Subcutaneous abdominal adipose tissue (tissue), 5 donors: Measurements from ENCODE around the gene SEC24A.
"Not testable (repeated sequence)": the region's sequence is repeated elsewhere in the genome, so short reads cannot be mapped to it uniquely, and the experiment has no call there.

ENCODE experiments used
- H3K27ac ChIP-seq: one replicate; pipeline ENCODE4 v1.7.0; 2013; ENCODE audit warnings: low read depth, mild to moderate bottlenecking, inconsistent platforms, low read length, moderate library complexity
- H3K27me3 ChIP-seq, 5 donors: one replicate each; pipeline ENCODE4 v1.7.0; 2013; ENCODE audit warnings: low read length in 5 of 5, inconsistent platforms in 1 of 5; ENCODE audit not compliant: control insufficient read depth in 5 of 5, insufficient read depth in 4 of 5
- H3K36me3 ChIP-seq, 5 donors: one replicate each; pipeline ENCODE4 v1.7.0; 2013; ENCODE audit warnings: low read length in 5 of 5; ENCODE audit not compliant: control insufficient read depth in 5 of 5, insufficient read depth in 5 of 5
- H3K4me1 ChIP-seq, 5 donors: one replicate each; pipeline ENCODE4 v1.7.0; 2013; ENCODE audit warnings: low read length in 5 of 5, mild to moderate bottlenecking in 3 of 5, moderate library complexity in 1 of 5; ENCODE audit not compliant: control insufficient read depth in 5 of 5, insufficient read depth in 5 of 5
- H3K4me3 ChIP-seq, 5 donors: one replicate each; pipeline ENCODE4 v1.7.0; 2013; ENCODE audit warnings: low read length in 5 of 5, low read depth in 1 of 5
- H3K9ac ChIP-seq, 5 donors: one replicate each; pipeline ENCODE4 v1.7.0; 2013; ENCODE audit warnings: low read length in 5 of 5, mild to moderate bottlenecking in 4 of 5, moderate library complexity in 3 of 5
- H3K9me3 ChIP-seq, 5 donors: one replicate each; pipeline ENCODE4 v1.7.0; 2013; ENCODE audit warnings: low read length in 5 of 5; ENCODE audit not compliant: control insufficient read depth in 5 of 5
- donor health status: healthy.
- donor health status: healthy.
- donor health status: healthy.
- donor health status: healthy.
- donor health status: healthy.

The SEC24A gene

GRCh38 chr5:134614450-134615085, 34.0 kb upstream of the SEC24A start:
- no peaks in the 10 kb centered on the region for H3K4me1 ChIP-seq
- H3K9me3 ChIP-seq: no peaks in the 10 kb centered on the region
- H3K4me3 ChIP-seq: no peak overlapping the region
- peaks cover 27 to 55% (median 39%) of the 10 kb centered on the region in 5 donors for H3K36me3 ChIP-seq
- no peak overlapping the region for H3K9ac ChIP-seq
- H3K27ac ChIP-seq: no peak overlapping the region
- H3K27me3 ChIP-seq: no peaks in the 10 kb centered on the region

- Histone ChIP-seq H3K4me1 (peaks cover 0 to under 1% (median 0%) of the 10 kb centered on the region in 5 donors), H3K36me3 (peaks cover 10 to 50% (median 35%) of the 10 kb centered on the region in 5 donors), H3K9ac (no peak overlapping the region)
Measured at GRCh38 chr5:134620634-134621033, 28.0 kb upstream of the SEC24A start.

DNA sequence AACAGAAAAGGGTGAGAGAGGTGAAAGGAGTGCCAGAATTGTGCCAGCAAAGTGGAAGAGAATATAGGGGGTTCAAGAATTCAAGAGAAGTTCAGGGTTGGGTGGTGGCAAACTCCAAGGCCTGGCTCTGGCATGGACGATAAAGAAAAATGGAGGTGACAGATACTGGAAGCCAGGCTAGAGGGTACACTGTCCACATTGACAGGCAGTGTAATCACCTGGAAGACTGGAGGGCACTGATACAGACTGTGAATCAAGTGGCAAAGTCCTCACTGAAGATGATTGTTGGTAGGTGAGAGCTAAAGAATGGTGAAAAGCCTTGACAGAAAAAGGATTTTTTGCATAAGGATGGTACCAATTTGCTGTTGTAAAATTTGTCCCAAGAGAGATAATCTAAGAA, 23.0 kb upstream of the SEC24A start:
- peaks cover 8 to 19% (median 12%) of the 10 kb centered on the region in 5 donors for H3K36me3 ChIP-seq

More at GRCh38 chr5:134620634-134621033, 28.0 kb upstream of the SEC24A start:
- no peaks in the 10 kb centered on the region for H3K9me3 ChIP-seq
- no peak overlapping the region for H3K4me3 ChIP-seq
- H3K27ac ChIP-seq: no peak overlapping the region
- no peaks in the 10 kb centered on the region for H3K27me3 ChIP-seq

GRCh38 chr5:134626369-134627014, 22.1 kb upstream of the SEC24A start:
- H3K9me3 ChIP-seq: no peaks in the 10 kb centered on the region
- peak overlapping the region in 1 of 5 donors; percentile 13 for H3K9ac ChIP-seq
- peaks cover 4 to 13% (median 7%) of the 10 kb centered on the region in 5 donors for H3K36me3 ChIP-seq
- no peak overlapping the region for H3K4me3 ChIP-seq
- no peaks in the 10 kb centered on the region for H3K27me3 ChIP-seq
- H3K27ac ChIP-seq: peak overlapping the region; percentile 34
- peaks cover 0 to 20% (median 9%) of the 10 kb centered on the region in 5 donors for H3K4me1 ChIP-seq

More for the DNA sequence above, 23.0 kb upstream of the SEC24A start:
- H3K27ac ChIP-seq: peak overlapping the region; percentile 23
- H3K9ac ChIP-seq: no peak overlapping the region
- H3K4me3 ChIP-seq: no peak overlapping the region
- H3K27me3 ChIP-seq: no peaks in the 10 kb centered on the region
- H3K4me1 ChIP-seq: peaks cover 0 to 12% (median 6%) of the 10 kb centered on the region in 5 donors
- no peaks in the 10 kb centered on the region for H3K9me3 ChIP-seq

GRCh38 chr5:134634227-134634626, 14.4 kb upstream of the SEC24A start:
- Histone ChIP-seq H3K9me3 (no peaks in the 10 kb centered on the region), H3K4me3 (no peak overlapping the region), H3K27me3 (no peaks in the 10 kb centered on the region), H3K36me3 (no peaks in the 10 kb centered on the region), H3K9ac (no peak overlapping the region), H3K27ac (no peak overlapping the region), H3K4me1 (peaks cover 0 to 17% (median 15%) of the 10 kb centered on the region in 5 donors)

- not testable (repeated sequence) for H3K9ac ChIP-seq, H3K4me3 ChIP-seq, H3K36me3 ChIP-seq
Measured at GRCh38 chr5:134635366-134635765, 13.2 kb upstream of the SEC24A start.

GRCh38 chr5:134637116-134637721, 11.4 kb upstream of the SEC24A start:
- Histone ChIP-seq H3K27me3 (no peaks in the 10 kb centered on the region), H3K27ac (no peak overlapping the region)

More at GRCh38 chr5:134635366-134635765, 13.2 kb upstream of the SEC24A start:
- H3K27ac ChIP-seq, H3K27me3 ChIP-seq, H3K9me3 ChIP-seq: not testable (repeated sequence)
- peaks cover 0 to 17% (median 15%) of the 10 kb centered on the region in 5 donors for H3K4me1 ChIP-seq

DNA sequence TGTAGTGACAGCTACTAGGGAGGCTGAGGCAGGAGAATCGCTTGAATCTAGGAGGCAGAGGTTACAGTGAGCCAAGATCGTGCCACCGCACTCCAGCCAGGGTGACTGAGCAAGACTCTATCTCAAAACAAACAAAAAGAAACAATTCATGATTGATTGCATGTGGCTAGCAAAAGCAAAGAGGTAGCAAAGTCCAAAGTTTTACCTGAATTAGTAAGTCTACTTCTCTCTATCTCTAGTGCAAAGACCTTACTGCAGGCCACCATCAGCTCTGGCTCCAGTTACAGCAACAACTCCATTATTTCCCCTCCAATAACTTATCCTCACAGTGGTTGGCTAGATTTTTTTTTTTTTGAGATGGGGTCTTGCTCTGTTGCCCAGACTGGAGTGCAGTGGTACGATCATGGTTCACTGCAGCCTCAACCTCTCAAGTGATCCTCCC, 9.8 kb upstream of the SEC24A start:
- no peak overlapping the region for H3K4me3 ChIP-seq
- no peaks in the 10 kb centered on the region for H3K9me3 ChIP-seq
- no peak overlapping the region for H3K27ac ChIP-seq
- no peaks in the 10 kb centered on the region for H3K27me3 ChIP-seq
- no peaks in the 10 kb centered on the region for H3K36me3 ChIP-seq
- no peaks in the 10 kb centered on the region for H3K4me1 ChIP-seq
- no peak overlapping the region for H3K9ac ChIP-seq

More at GRCh38 chr5:134637116-134637721, 11.4 kb upstream of the SEC24A start:
- H3K4me1 ChIP-seq: peaks cover 0 to 4% (median 1%) of the 10 kb centered on the region in 5 donors
- no peak overlapping the region for H3K4me3 ChIP-seq
- H3K9me3 ChIP-seq: no peaks in the 10 kb centered on the region
- H3K36me3 ChIP-seq: no peaks in the 10 kb centered on the region
- H3K9ac ChIP-seq: no peak overlapping the region

GRCh38 chr5:134642931-134643530, 5.6 kb upstream of the SEC24A start:
- H3K9ac ChIP-seq: no peak overlapping the region
- H3K9me3 ChIP-seq: no peaks in the 10 kb centered on the region
- no peak overlapping the region for H3K27ac ChIP-seq
- H3K27me3 ChIP-seq: no peaks in the 10 kb centered on the region
- H3K4me1 ChIP-seq: peaks cover 0 to 6% (median 0%) of the 10 kb centered on the region in 5 donors
- no peaks in the 10 kb centered on the region for H3K36me3 ChIP-seq
- no peak overlapping the region for H3K4me3 ChIP-seq
